Measurements from ENCODE around the gene C9. TPM values are rescaled to one million over a fixed set of nuclear protein-coding genes. Genes with fewer than 3 reads are reported as not detected.
"Not testable (repeated sequence)": the region's sequence is repeated elsewhere in the genome, so short reads cannot be mapped to it uniquely, and the experiment has no call there.

Gene C9
- total RNA-seq, 1 donor from 2014 or later: 0.24 TPM

DNA sequence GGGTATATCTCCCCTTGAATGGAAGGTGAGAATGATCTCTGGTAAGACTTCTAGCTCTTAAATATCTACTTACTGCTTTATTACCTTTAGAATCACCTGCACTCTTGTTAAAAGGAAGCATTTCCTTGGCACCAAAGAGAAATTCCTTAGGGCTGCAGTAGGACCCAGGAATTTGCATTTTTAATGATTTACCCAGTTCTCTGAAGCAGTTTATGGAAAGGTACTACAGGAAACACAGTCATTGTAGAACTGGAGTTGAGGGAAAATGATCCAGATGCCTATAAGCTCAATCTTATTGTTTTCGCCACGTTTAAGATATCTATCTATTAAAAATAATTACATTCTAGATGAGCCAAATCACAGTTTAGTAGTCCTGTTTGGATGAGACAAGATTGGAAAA, 9.5 kb upstream of the C9 start:
- no peak for DNase-seq (ENCODE audit: low spot score)

DNA sequence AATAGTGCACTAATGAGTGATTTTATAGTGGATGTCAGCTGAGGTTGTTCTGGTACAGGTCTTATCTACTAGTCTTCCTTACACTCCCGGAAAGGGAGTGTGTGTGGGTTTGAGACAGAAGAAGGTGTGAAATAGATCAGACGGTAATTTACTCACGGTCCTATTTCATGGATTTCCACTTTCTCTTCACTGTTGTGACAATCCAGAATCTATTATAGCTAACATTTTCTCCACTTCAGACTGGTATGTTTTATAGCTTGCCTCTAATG, 7.0 kb upstream of the C9 start:
- no peak for DNase-seq (ENCODE audit: low spot score)

DNA sequence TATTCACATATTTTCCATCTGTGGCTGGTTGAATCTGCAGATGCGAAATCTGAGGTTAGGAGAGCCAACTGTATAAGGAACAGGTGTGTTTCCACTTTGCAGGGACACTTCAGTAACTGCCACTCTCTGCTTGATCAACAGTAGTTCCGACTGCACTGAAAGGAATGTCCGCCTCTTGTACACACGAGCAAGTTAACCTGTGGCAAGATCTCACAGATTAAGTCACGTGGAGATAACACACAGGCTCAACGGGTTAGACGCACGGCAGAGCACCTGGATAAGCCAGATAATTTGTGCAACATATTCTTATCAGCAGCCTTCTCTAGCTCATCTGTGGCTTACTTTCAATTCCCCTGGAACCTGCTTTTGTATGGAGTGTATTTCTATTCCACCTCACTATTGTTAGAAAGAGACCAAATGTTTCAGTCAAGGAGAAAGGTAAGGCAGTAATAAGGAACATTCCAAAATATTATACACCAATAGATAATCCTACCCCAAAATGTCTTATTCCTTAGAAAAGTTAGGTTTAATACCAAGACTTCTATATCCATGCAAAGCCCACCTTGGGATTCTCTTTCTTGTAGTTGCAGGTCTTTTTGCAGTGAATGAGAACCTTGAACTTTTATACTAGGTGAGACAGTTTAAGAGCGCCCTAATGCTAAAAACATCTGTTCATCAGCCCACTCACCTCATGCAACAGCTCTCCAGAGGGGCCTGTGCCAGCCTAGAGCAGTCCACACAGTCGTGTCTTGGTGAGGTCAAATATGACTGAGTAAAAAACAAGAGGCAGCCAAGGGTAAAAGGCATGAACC, 6.5 kb upstream of the C9 start:
- DNase-seq (ENCODE audit: low spot score): peak; percentile 16

DNA sequence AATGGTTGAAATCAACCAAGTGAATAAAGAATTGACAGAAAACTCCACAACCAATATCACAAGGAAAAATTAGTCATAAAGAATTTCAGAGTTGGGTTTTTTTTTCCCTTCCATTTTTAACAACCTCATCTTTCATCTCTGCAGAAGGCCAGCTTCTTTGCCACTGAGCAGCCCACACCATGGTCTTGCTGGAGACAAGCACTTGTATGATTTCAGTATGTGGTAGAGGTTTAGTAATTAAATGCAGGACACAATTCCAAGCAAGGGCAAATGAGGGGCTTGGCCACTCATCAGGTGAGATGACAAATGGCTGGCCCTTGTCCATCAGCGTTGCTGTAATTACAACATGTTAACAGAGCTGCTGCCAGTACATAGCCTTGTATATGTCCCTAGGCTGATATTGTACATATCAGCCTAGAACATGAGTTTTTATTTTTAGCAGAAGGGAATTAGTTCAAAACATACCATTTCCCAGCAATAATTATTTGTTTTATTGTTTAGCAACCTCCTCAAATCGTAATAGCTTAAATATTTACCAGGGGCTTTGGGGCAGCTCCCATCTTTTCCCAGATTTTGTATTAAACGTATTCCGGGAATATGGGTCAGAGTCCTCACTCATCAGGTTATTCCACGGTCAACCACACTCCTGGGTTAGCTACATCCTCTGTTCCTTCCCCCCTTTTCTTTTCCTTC, 5.0 kb upstream of the C9 start:
- DNase-seq (ENCODE audit: low spot score): no peak

DNA sequence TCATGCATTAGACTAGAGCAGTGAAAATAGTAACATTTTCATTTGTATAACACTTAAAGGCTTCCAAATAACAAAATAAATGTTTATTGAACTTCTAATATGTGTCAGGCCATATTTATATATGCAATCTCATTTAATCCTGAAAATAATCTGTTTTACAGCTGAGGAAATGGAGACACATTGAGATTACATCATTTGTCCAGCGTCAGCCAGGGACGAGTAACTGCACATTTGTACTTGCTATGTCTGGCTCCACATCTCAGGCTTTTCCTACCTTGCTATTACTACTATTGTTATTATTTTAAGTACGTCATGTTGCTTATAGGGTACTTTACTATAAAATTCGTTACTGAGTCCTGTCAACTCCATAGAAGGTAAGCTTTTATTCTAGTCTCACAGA, 3.8 kb upstream of the C9 start:
- DNase-seq (ENCODE audit: low spot score): no peak

DNA sequence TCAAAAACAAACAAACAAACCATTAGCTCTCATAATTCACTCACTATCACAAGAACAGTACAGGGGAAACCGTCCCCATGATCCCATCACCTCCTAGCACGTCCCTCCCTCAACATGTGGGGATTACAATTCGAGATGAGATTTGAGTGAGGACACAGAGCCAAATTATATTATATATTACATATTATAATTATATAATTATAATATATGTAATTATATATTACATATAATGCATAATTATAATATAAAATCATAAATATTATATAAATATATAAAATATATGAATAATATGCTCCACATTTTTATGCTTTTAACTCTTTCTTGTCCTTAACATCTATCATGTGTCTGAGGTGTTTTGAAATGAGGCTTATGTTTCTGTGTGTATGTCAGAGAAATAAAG, 3.4 kb upstream of the C9 start:
- DNase-seq (ENCODE audit: low spot score): no peak

DNA sequence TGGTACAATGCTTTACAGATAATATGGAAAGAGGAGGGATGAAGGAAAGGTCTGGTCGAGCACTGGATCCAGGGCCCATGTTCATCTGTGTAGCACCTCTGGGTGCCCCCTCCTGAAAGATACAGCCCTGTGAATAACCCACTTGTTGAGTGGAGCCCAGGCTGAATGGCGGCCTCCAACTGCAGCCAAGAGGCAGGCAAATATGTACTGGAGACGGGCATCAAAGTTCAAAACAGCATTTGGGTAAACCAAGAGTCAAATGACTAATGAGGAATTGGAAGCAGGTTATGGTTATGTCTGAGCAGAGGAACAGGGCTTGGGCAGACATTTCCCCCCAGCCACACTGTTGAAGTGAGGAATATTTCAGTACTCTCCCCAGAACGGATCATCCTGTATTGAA, 1.1 kb downstream of the C9 start:
- no peak for DNase-seq (ENCODE audit: low spot score)

DNA sequence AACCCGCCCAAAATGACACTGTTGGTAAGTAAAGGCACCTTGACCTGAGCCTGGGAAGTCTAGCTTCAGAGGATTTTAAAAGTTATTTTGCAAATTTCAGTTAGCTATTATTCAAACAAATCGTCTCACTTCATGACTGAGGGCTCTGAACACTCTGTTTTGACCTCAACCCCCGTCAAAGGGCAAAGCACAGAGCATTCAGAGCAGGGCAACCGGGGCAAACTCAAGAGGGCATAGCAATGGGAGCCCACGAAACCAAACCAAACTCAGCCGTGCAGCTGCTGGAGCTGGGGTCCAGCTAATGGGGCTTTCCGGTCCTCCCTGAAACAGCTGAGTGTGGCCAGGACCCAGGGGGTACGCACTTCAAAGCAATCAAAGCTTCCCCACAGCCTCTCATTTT, 1.6 kb downstream of the C9 start:
- no peak for DNase-seq (ENCODE audit: low spot score)

DNA sequence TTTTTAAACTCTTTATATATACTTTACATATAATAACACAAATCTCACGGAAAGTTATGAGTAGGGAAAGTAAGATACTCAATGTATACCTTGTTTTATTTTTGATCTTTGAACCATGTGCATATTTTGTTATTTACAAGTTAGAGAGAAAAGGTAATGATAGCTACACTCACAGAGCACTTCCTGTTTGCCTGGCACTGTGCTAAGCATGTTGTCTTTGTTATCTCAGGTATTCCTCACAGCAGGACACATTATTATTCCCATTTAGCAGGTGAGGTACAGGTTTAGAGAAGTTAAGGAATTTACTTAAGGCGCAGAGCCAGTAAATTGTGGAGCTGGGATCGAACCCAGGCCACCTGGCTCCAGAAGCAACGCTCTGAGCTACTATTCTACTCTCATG, 3.0 kb downstream of the C9 start:
- DNase-seq (ENCODE audit: low spot score): no peak

DNA sequence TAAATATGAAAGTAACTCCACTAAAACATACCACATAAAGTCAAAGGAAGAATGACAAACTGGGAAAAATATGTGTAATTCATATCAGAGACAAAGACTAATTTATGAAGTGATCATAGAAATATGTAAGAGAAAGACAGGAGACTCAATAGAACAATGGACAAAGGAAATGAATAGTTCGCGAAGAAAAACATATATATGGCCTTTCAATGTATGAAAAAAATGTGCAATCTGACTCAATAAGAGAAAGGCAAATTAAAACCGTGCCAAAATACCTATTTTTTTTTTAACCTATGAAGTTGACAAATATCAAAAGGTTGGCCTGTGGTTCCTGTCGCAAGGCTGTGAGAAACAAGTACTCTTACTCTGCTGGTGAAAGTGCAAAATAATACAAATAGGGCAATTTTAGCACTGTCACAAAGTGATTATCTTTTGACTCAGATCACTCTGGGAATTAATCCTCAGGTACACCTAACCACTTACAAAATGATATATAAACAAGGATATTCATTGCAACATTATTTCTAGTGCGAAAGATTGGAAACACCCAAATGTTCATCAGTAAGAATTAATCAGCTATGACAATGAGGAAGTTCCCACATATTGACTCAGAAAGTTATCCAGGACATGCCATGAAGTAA, 3.7 kb downstream of the C9 start:
- DNase-seq (ENCODE audit: low spot score): no peak

DNA sequence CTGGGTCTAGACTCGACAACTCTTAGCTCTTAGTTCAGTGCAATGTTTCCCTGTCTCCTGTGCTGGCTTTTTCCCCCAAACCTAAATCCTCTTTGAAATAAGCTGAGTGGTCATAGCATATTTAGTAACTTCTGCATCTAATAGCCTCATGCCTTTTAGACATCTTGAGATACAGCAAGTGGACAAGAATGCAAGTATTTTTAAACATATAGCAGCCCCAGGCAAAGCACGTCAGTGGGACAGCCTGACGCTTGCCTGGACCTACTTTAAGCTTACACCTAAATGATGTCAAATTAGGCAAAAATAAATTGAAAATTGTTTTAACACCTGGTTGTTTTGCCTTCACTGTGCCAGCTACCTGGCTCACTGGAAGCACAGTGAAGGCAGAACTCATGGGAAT, 8.0 kb downstream of the C9 start:
- DNase-seq (ENCODE audit: low spot score): no peak

DNA sequence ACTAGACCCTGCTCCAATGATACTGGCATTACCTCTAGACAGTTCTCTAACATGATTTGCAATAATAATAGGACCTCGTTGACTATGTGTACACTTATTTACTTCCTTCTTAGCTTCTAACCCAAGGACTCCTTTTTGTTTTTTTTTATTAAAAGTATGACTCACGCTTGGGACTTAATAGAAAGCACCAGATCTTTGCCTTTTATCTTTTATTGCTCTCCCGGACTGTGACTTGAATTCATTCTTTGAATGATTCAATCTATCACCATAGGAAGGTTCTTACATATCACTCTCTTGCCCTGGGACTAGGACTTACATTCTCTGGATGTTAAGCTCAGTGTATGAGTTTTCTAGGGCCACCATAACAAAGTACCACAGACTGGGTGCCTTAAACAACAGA, 9.0 kb downstream of the C9 start:
- DNase-seq (ENCODE audit: low spot score): no peak

DNA sequence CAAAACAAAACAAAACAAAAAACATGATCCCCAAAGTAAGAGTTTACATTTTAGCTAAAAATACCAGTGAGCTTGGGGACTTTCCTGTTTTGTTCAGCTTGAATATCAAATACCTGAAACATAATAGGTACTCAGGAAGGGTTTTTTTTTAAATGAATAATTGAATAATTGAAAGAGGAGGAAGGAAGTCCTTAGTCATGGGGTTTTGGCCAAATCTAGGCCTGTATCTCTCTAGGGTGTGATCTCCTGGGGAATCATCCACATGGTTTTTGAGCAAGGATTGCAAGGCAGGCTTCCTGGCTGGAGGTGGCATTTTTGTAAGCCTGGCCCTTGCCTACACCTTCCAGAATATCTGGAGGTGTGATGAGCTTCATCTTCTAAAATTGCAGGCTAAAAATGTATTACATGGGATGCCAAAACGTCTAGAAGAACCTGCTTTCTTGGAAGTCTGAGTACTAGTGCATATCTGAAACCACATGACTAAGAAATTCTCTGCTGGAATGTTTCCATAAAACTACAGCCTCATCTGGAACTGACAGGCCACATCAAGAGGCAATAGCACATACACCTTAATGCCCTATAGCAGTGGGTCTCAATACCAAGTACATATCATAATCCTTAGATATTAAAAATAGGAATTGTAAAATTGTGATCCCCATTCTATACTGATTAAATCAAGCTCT, 10.4 kb downstream of the C9 start:
- no peak for DNase-seq (ENCODE audit: low spot score)

DNA sequence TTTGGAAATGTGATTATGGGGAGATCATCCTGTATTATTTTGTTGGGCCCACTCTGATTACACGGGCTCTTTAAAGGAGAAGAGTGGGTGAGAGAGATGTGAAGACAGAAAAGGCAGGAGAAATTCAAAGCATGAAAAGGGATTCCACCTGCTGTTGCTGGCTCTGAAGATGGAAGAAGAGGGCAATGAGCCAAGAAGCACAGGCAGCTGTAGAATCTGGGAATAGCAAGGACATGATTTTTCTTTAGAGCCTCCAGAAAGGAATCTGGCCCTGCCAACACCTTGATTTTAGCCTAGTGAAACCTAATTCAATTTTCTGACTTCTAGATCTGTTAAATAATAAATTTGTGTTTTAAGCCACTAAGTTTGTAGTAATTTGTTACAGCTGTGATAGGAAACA, 11.3 kb downstream of the C9 start:
- DNase-seq (ENCODE audit: low spot score): no peak

DNA sequence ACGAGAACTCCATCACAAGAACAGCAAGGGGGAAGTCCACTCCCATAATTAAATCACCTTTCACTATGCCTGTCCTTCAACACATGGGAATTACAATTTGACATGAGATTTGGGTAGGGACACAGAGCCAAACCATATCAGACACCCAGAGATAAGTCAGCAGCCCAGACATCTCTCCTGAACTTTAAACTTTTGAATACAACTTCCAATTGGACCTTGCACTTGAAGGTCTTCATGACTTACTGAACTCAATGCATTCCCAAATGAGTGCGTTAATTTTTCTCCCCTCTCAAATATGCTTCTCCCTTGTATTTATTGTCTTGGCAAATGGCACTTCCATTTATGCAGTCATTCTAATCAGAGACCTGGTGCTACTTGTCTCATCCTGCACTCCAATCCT, 12.1 kb downstream of the C9 start:
- DNase-seq (ENCODE audit: low spot score): no peak

DNA sequence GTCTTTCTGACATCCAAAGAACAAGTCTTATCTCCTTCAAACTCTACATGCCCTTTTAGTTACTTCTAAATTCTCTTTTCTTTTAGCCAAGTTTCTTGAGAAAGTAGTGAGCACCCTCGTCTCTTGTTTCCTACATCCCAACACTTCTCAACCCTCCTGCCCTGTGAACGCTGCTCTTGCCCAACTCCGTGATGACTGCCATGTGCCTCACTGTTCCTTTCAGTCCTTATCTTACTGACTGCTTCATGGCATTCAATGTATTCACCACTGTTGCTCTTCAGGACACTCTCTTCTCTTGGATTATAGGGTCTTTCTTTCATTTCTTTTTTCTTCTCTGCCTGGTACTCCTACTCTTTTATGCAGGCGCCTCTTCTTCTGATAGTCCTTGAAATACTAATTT, 14.8 kb downstream of the C9 start:
- no peak for DNase-seq (ENCODE audit: low spot score)

DNA sequence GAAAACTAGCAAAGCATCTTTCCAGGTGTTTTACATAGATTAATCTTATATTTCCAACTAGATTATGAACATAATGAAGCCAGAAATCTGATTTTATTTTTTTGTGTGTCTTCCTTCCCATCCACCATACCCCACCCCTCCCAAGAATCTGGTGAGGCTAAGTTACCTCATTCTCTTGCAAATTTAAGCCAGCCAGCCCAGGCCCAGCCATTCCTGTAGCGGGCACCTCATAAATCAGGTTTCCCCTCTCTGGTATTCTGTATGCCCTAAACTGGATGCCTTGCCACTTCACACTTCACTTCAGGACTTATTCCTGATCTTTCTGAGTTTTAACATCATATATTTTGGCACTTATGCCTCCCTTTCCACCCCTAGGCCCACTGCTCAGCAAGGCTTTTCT, 21.8 kb downstream of the C9 start:
- no peak for DNase-seq (ENCODE audit: low spot score)

DNA sequence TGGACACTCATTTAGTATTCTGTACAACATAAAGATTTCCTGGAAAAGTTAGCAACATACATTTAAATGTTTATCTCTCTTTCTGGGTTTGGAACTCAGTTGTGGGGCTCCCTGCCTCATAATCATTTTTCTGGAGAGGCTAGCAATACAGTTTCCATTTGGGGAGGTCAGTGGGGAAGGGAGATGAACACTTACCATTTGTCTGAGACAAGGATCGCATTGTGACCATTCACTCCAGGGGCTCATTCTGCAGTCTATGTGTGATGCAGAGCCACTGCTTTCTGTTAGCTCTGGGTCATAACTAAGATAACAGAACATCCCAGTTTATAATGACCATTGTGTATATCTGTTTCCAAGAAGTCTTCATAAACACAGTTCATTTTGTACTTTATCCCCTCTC, 22.4 kb downstream of the C9 start:
- DNase-seq (ENCODE audit: low spot score): no peak

DNA sequence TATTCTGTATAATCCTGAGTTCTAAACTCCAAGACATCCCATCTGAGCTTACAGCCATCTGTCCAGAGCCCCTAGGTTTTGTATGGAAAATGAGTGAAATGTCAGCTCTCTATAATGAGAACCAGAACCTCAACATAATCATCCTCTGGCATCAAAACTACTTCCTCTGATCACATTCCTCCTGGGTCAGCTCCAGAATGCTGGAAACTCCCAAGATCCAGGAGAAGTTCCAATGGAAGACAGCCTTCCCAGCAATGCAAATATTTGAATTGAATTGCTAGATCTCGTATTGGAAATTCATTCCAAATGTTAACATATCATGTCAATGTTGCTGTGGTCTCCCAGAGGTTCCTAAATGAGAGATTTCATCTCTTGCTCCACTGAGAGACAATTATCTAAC, 23.8 kb downstream of the C9 start:
- peak; percentile 2 for DNase-seq (ENCODE audit: low spot score)

DNA sequence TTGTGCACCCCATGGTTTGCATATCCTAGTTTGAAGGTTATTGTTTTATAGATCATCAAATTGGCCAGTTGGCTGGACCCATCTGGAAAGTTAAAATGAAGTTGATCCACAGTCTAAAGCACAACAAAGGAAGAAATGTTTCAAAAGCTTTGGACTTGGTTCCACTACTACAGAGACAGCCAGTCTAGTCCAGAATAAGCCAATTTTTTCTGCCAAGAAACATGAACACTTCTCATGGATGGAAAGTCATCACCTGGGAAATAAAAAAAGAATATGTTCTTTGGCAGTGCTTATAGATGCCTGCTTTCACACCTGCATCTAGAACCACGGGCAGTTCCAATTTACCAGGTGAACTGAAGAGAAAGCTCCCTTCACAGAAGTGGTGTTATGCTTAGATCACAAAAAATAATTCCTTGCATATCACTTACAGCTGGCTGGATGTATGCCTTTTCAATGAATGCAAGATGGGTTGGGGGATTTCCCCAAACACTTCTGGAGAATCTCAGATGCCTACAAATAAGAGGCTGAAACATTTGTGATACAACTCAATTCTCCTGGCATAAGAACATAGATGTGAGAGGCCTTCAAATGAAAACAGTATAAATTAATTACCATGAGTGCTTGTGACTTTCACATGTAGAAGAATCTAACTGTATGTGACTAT, 26.9 kb downstream of the C9 start:
- no peak for DNase-seq (ENCODE audit: low spot score)

DNA sequence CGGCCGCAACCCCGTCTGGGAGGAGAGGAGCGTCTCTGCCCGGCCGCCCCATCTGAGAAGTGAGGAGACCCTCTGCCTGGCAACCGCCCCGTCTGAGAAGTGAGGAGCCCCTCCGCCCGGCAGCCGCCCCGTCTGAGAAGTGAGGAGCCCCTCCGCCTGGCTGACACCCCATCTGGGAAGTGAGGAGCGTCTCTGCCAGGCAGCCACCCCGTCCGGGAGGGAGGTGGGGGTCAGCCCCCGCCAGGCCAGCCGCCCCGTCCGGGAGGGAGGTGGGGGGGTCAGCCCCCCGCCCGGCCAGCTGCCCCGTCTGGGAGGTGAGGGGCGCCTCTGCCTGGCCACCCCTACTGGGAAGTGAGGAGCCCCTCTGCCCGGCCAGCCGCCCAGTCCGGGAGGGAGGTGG, 30.0 kb downstream of the C9 start:
- not testable (repeated sequence) for DNase-seq (ENCODE audit: low spot score)

DNA sequence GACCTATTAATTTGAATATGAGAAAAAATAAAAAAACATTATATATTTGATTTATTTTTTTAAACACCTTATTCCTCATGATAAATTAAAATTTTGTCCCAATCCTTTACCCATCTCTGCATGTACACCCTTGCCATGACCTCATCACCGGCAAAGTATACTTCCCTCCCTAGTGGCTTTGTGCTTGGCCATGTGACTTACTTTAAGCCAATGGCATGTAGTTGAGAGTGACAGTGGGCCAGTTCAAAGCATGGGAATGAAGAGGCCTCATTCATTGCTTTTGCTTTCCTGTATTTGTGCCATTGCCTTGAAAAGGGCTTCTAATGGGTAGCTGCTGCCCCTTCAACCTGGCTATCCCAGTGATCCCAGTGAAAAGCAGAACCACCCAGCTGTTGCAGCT, 31.2 kb downstream of the C9 start:
- DNase-seq (ENCODE audit: low spot score): no peak
